ENCODE results near the gene DONSON. TPM values are rescaled to one million over a fixed set of nuclear protein-coding genes. Genes with fewer than 3 reads are reported as not detected.
"Not testable (repeated sequence)": the region's sequence is repeated elsewhere in the genome, so short reads cannot be mapped to it uniquely, and the experiment has no call there.

DONSON gene, protein sequence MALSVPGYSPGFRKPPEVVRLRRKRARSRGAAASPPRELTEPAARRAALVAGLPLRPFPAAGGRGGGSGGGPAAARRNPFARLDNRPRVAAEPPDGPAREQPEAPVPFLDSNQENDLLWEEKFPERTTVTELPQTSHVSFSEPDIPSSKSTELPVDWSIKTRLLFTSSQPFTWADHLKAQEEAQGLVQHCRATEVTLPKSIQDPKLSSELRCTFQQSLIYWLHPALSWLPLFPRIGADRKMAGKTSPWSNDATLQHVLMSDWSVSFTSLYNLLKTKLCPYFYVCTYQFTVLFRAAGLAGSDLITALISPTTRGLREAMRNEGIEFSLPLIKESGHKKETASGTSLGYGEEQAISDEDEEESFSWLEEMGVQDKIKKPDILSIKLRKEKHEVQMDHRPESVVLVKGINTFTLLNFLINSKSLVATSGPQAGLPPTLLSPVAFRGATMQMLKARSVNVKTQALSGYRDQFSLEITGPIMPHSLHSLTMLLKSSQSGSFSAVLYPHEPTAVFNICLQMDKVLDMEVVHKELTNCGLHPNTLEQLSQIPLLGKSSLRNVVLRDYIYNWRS
- 10 to 100 TPM; 27.9 to 48.2 (median 35.8) TPM for polyA plus RNA-seq (ENCODE audit: insufficient read length in 4 of 4)

- peak; percentile 74 to 81 (median 76) for DNase-seq (ENCODE audit: low read depth in 4 of 4, low spot score in 2 of 4)
These were observed at the start of gene DONSON for GRCh38 chr21:33588485-33589335. Gene DONSON, minus strand, starts transcription at chr21:33588684. Its CDS starts 43 bp downstream, at chr21:33588641.

- DNase-seq (ENCODE audit: low read depth in 4 of 4, low spot score in 2 of 4): no peak
These were observed 45.8 kb upstream of the DONSON start for GRCh38 chr21:33634254-33634653.

- DNase-seq (ENCODE audit: low read depth in 4 of 4, low spot score in 2 of 4): not testable (repeated sequence)
These were observed 37.7 kb upstream of the DONSON start for GRCh38 chr21:33626151-33626550.

- no peak for DNase-seq (ENCODE audit: low read depth in 4 of 4, low spot score in 2 of 4)
These were observed 33.8 kb upstream of the DONSON start for GRCh38 chr21:33622253-33622652.

DNA sequence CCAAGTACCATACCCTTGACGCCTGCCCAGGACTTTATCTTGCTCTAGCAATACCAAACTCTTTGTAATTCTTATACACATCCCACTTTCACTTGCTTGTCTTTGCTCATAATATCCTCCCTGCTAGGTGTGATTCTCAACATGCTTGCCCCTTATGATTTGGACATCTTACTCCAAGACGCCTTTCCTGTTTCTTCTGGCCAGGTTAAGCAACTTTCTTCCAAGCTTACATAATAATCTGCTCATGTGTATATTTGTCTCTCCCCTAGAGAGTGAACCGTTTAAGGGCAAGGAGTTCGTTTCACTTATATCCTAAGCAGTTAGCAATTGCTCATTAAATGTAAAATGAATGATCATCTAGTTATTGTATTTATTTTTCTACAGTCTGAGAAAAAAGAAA lies 31.2 kb upstream of the DONSON start:
- DNase-seq (ENCODE audit: low read depth in 4 of 4, low spot score in 2 of 4): no peak

DNA sequence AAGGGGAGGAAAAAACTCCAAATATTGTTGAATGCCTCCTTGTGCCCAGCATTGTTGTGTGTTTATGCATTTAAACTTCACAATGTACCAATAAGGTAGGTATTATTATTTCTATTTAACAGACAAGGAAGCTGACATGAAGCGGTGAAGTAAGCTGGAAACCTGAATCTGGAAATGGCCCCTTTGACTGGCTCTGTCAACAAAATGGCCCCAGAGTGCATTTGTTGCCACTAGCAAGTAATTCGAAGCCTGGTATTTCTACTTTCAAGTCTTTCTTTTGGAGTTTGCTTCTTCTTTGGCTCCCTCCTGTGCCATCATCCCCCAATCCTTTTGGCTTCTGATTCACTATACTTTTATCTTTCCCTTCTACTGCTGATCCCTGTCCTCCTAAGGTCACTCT lies 29.9 kb upstream of the DONSON start:
- no peak for DNase-seq (ENCODE audit: low read depth in 4 of 4, low spot score in 2 of 4)

DNA sequence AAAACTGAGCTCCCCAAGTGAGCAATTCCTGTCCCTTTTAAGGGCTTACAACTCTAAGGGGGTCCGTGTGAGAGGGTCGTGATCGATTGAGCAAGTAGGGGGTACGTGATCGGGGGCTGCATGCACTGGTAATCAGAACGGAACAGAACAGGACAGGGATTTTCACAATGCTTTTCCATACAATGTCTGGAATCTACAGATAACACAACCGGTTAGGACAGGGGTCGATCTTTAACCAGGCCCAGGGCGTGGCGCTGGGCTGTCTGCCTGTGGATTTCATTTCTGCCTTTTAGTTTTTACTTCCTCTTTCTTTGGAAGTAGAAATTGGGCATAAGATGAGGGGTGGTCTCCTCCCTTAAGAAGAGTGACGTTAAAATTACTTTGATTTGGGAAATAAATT lies 29.1 kb upstream of the DONSON start:
- DNase-seq (ENCODE audit: low read depth in 4 of 4, low spot score in 2 of 4): not testable (repeated sequence)

DNA sequence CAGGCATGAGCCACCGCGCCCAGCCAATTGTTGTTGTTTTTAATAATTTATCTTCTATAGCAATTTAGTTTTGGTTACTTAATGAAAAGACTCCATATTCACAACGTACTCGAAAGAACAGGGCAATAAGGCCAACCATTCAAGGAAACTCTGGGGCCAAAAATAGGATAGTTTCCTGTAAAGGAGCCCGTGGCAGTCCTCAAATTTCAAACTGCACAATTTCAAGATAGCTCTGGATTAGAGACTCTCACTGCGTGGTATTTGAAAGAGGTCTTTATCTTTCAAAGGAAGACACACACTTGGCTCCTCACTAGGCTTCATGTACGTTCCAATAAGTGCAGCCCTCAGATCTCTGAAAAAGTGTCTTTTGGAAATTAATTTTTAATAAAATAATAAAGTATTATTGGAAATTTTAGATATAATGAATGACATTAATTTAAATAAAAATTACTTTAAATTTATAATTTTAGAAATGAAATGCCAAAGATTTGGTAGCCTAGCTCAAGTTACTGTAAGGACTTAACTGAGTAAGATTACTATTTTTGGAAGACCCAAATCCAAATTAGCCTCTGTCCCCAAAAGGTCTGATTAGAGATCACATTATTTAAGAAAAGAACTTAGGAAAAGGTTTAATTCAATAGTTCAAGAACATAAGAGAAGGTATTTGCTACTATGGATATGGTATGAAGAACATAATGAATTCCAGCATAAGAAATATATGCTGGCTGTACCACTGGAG lies 22.7 kb upstream of the DONSON start:
- no peak for DNase-seq (ENCODE audit: low read depth in 4 of 4, low spot score in 2 of 4)

- DNase-seq (ENCODE audit: low read depth in 4 of 4, low spot score in 2 of 4): no peak
These were observed 20.1 kb upstream of the DONSON start for GRCh38 chr21:33608559-33608958.

DNA sequence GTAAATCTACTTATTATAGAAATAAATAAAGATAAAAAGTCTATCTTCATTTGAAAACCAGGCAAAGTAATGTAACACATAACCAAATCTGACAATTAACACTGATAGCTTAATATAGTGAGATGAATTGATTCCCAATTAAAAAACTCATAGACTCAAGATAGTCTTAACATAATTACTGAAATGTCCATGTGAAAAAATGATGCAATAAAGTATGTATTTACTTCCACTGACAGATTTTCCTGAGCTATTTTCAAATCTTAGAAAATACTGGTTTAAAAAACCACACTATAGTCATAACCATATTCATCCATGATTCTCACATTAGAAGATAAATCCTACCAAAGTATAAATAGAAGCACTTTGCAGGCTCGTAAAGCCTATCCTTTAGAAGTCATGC lies 9.6 kb upstream of the DONSON start:
- DNase-seq (ENCODE audit: low read depth in 4 of 4, low spot score in 2 of 4): no peak

- peak in 3 of 4 donors; percentile 23 to 26 (median 24) for DNase-seq (ENCODE audit: low read depth in 4 of 4, low spot score in 2 of 4)
These were observed 546 bp downstream of the DONSON start for GRCh38 chr21:33587792-33588484.

GRCh38 chr21:33586927-33587326 lies 1.6 kb downstream of the DONSON start:
- no peak for DNase-seq (ENCODE audit: low read depth in 4 of 4, low spot score in 2 of 4)

DNA sequence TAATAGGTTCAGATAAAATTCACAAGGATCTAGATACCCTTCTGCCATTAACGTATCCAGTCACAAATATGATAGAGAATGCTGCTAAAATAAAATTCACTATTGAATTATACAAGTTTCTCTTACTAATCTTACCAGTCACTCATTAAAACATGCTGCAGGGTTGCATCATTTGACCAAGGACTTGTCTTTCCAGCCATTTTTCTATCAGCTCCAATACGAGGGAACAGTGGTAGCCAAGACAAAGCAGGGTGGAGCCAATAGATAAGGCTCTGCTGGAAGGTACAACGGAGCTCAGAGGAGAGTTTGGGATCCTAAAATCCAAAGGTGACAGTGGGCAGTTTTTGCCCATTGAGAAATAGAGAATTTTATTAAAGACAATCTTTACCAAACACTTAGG lies 4.0 kb downstream of the DONSON start:
- DNase-seq (ENCODE audit: low read depth in 4 of 4, low spot score in 2 of 4): no peak

DNA sequence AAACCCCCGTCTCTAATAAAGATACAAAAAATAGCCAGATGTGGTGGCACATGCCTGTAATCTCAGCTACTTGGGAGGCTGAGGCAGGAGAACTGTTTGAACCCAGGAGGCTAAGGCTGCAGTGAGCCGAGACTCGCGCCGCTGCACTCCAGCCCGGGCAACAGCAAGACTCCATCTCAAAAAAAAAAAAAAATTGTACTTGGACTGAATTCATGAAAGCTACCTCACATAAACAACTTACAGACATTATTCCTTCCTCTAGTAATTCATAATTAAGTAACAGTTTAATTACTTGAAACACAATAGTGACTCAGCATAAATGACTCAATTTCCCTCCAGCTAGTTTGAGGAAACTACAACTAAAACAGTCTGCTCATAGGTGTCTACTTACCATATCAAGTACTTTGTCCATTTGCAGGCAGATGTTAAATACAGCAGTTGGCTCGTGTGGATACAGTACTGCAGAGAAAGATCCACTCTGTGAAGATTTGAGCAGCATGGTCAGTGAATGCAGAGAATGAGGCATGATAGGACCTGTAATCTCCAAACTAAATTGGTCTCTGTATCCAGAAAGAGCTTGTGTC lies 9.4 kb downstream of the DONSON start:
- no peak for DNase-seq (ENCODE audit: low read depth in 4 of 4, low spot score in 2 of 4)

- no peak for DNase-seq (ENCODE audit: low read depth in 4 of 4, low spot score in 2 of 4)
These were observed 10.3 kb downstream of the DONSON start for GRCh38 chr21:33578214-33578613.

GRCh38 chr21:33576741-33577141 lies 11.7 kb downstream of the DONSON start:
- not testable (repeated sequence) for DNase-seq (ENCODE audit: low read depth in 4 of 4, low spot score in 2 of 4)

GRCh38 chr21:33572350-33572749 lies 16.1 kb downstream of the DONSON start:
- no peak for DNase-seq (ENCODE audit: low read depth in 4 of 4, low spot score in 2 of 4)

DNA sequence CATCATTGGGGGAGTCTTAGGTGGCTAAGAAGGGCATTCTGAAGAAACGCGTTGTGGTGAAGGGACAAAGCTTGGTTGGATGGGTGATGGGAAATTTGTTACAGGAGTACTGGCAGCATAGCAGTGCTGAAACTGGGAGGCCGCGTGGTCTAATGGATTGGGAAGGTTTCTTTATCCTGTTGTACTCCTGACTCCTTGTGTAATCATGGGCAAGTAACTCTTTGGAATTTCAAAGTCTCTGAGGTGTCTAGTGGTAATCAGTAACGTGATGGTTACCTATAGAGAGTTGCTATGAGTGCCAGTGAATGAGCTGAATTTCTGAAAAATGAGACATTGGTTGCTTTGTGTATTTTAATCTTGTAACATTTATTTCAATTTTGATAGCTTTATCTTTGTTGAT lies 18.5 kb downstream of the DONSON start:
- no peak for DNase-seq (ENCODE audit: low read depth in 4 of 4, low spot score in 2 of 4)

DNA sequence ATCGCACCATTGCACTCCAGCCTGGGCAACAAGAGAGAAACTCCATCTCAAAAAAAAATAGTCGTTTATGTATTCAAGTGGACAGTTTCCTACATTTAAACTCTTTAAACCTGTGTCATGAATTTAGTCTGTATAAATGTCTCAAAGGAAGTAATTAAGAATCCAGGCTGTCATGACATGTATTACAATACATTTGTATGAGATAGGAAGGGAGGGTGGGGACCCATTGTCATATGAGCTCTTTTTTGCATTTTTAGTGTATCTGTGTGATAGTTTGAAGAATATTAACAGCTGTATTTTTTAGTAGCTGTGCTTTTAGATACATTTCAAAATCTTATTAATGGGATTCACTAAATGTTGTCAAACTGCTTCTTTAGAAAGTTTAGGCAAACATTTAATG lies 20.0 kb downstream of the DONSON start:
- no peak for DNase-seq (ENCODE audit: low read depth in 4 of 4, low spot score in 2 of 4)

- DNase-seq (ENCODE audit: low read depth in 4 of 4, low spot score in 2 of 4): no peak
These were observed 20.6 kb downstream of the DONSON start for GRCh38 chr21:33567914-33568313.
